NCI-H526 treated with DMSO at 0.1 percent for 48 hours (cell line): ENCODE results near the gene COX7A2.

Source experiments
- DNase-seq: peaks from one replicate; lab custom pipeline; 2025; lab: John Stamatoyannopoulos, UW

COX7A2 gene

DNA sequence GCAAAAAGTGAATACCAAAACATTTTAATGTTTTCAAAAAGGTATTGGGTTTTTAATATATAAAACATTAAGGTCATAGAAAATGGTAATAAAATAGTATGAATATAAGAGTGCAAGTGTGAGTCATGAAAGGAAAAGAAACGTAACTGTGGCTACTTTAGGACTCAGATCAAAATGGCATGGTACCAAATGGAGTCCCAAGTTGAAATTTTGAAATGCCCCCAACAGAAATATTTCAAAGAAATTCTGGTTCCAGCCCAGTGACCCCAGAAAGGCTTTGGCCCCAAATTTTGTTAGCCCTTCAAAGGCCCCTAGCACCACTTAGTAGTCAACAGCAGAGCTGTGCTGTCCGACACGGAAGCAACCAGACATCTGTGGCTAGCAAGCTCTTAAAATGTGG lies 43.7 kb downstream of the COX7A2 start:
- no peak for DNase-seq

DNA sequence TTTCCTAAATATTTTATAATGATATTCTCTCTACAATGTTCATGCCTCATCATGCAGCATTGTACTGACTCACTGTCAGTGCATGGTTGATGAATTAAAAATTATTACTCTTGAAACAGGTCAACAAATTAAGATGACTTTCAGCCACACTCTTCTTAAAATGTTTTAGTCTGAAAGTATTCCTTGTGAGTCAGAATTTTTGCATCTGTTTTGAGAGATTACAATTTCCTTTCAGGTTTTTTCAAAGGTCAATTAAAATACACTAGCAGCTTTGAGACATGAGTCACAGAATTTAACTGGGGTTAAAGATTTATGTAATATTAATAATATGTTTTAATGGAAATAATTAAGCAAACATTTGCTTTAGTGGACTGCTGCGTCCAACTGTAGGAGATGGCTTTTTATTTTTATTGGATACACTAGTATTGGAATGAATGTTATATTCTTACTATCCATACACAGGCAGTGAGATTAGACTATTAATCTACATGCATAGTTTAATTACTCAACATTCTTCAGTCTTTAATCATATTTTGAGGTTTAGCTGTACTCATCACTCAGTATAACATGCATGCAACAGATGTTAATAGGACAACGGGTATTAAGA lies 47.4 kb downstream of the COX7A2 start:
- DNase-seq = no peak

GRCh38 chr6:75188221-75188925 lies 55.2 kb downstream of the COX7A2 start:
- DNase-seq = no peak
